Caco-2 (cell line): ENCODE data around the gene SENP7. TPM values are rescaled to one million over a fixed set of nuclear protein-coding genes. Genes with fewer than 3 reads are reported as not detected.

Experiments used
- BruUV-seq: library from RNA; stranded (reverse); fragments of 400-500 nt; replicated peaks from 2 replicates; lab custom pipeline; 2021; lab: Mats Ljungman, UMichigan
- CTCF ChIA-PET: fragments of 300-600 bp; sonication (Branson Sonifier 250); formaldehyde crosslinking; loops from one replicate; lab custom pipeline; 2022; ENCODE audit warnings: antibody characterized with exemption; lab: Charles Lee
- POLR2A ChIA-PET: fragments of 300-600 bp; sonication (Branson Sonifier 250); formaldehyde crosslinking; loops from one replicate; lab custom pipeline; 2022; ENCODE audit warnings: antibody characterized with exemption; lab: Charles Lee
- DNase-seq, 2 experiments: peaks; one replicate each; pipeline versions ENCODE4 v3.0.0 to v3.0.0-alpha.2; 2020 to 2022
- H3K27me3 ChIP-seq: replicated peaks from 2 replicates; pipeline ENCODE4 v1.6.0; 2011; ENCODE audit warnings: low read length; ENCODE audit not compliant: control insufficient read depth, insufficient read depth
- H3K36me3 ChIP-seq: 2 replicates; pipeline ENCODE4 v1.5.1; 2011; ENCODE audit warnings: low read length; ENCODE audit not compliant: control insufficient read depth, insufficient read depth
- H3K4me1 ChIP-seq: fragments of 250-450 bp; sonication (Bioruptor Pico); 2 replicates; pipeline ENCODE4 v1.5.1; 2020; ENCODE audit warnings: mild to moderate bottlenecking
- H3K4me3 ChIP-seq: 2 replicates; pipeline ENCODE4 v1.5.1; 2011; ENCODE audit warnings: low read depth, mild to moderate bottlenecking, control low read depth, low read length
- H3K9me3 ChIP-seq: fragments of 250-450 bp; sonication (Bioruptor Pico); 2 replicates; pipeline ENCODE4 v1.5.1; 2020; ENCODE audit warnings: mild to moderate bottlenecking, moderate library complexity
- H3K27ac Mint-ChIP-seq: one replicate; pipeline ENCODE4 v1.8.0; 2022; ENCODE audit warnings: mixed read lengths; ENCODE audit not compliant: unreplicated experiment
- H3K27me3 Mint-ChIP-seq: one replicate; pipeline ENCODE4 v1.8.0; 2022; ENCODE audit warnings: mixed read lengths; ENCODE audit not compliant: insufficient read depth, unreplicated experiment
- H3K36me3 Mint-ChIP-seq: one replicate; pipeline ENCODE4 v1.8.0; 2022; ENCODE audit warnings: mild to moderate bottlenecking, mixed read lengths; ENCODE audit not compliant: insufficient read depth, unreplicated experiment
- H3K4me1 Mint-ChIP-seq: one replicate; pipeline ENCODE4 v1.8.0; 2022; ENCODE audit warnings: low read depth, mixed read lengths; ENCODE audit not compliant: unreplicated experiment
- H3K4me3 Mint-ChIP-seq: one replicate; pipeline ENCODE4 v1.8.0; 2022; ENCODE audit warnings: mild to moderate bottlenecking, moderate library complexity, mixed read lengths; ENCODE audit not compliant: unreplicated experiment
- H3K9me3 Mint-ChIP-seq: one replicate; pipeline ENCODE4 v1.8.0; 2022; ENCODE audit warnings: mixed read lengths; ENCODE audit not compliant: unreplicated experiment
- CTCF ChIP-seq, 2 experiments: fragments of 200-600 bp in 1 of 2; IDR thresholded peaks; 1 replicate in 1 of 2; 2 replicates in 1 of 2; pipeline versions ENCODE4 v1.5.1 to v1.8.0; 2011 to 2022; ENCODE audit warnings: antibody characterized with exemption in 1 of 2, control low read depth in 1 of 2, inconsistent platforms in 1 of 2, low read depth in 1 of 2, low read length in 1 of 2, mild to moderate bottlenecking in 1 of 2, moderate library complexity in 1 of 2; ENCODE audit not compliant: insufficient read depth in 1 of 2, severe bottlenecking in 1 of 2, unreplicated experiment in 1 of 2
- intact Hi-C: fragments of 100-400 bp; cut with micrococcal nuclease; formaldehyde crosslinking; loops from one replicate; pipeline ENCODE4 v1.10.0; 2022; ENCODE audit not compliant: unreplicated experiment
- total RNA-seq: library from RNA; stranded (reverse); gene quantifications from 2 replicates; pipeline ENCODE4 v1.2.3, GENCODE V29; 2022

Gene SENP7
- total RNA-seq, 1 experiment from 2014 or later, result 8.5 TPM

DNA sequence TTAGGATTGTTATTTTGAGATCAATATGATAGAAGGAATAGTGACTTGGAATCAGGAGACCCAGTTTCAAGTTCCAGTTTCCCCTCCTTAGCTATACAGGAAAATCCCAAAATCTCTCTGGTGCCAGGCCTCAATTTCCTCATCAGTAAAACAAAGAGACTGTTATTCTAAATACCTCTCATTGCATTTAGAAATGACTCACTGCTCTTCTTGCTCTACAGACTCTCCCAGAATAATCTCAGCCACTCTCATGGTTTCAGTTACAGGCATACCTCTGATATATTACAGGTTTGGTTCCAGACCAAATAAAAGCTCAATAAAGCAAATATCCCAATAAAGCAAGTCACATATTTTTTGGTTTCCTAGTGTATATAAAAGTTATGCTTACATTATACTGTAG, 221.0 kb downstream of the SENP7 start:
- no peaks in the 10 kb centered on the region for H3K36me3 ChIP-seq
- H3K9me3 Mint-ChIP-seq, result no peaks in the 10 kb centered on the region
- no peaks in the 10 kb centered on the region for H3K36me3 Mint-ChIP-seq
- DNase-seq, result no peak
- no peaks in the 10 kb centered on the region for H3K4me1 Mint-ChIP-seq
- no peak overlapping the region for H3K4me3 ChIP-seq
- no peaks in the 10 kb centered on the region for H3K9me3 ChIP-seq
- no TSS peak for BruUV-seq
- H3K27ac Mint-ChIP-seq, result no peak overlapping the region
- H3K4me1 ChIP-seq, result no peaks in the 10 kb centered on the region; the same call in 1 of the 2 replicates
- intact Hi-C loops, result no loop called here
- CTCF ChIA-PET, result no interaction called here
- no peak overlapping the region for H3K4me3 Mint-ChIP-seq
- H3K27me3 Mint-ChIP-seq, result peaks cover 5% of the 10 kb centered on the region
- no peak for TF ChIP-seq CTCF (IDR thresholded peaks at IDR 0.05; ENCODE audit: insufficient read depth in 1 of 2, low read depth in 1 of 2, low read length in 1 of 2, severe bottlenecking in 1 of 2, unreplicated experiment in 1 of 2)
- no peaks in the 10 kb centered on the region for H3K27me3 ChIP-seq
- POLR2A ChIA-PET, result no interaction called here

- Histone ChIP-seq H3K4me3 (no peak overlapping the region), H3K27me3 (no peaks in the 10 kb centered on the region), H3K36me3 (no peaks in the 10 kb centered on the region), H3K9me3 (no peaks in the 10 kb centered on the region), H3K4me1 (no peaks in the 10 kb centered on the region; the same call in 1 of the 2 replicates)
- no peak for DNase-seq
- BruUV-seq, result no TSS peak
- Mint-ChIP-seq H3K4me3 (no peak overlapping the region), H3K27ac (no peak overlapping the region), H3K9me3 (no peaks in the 10 kb centered on the region), H3K4me1 (no peaks in the 10 kb centered on the region), H3K27me3 (peaks cover 5% of the 10 kb centered on the region), H3K36me3 (no peaks in the 10 kb centered on the region)
- intact Hi-C loops, result no loop called here
- POLR2A ChIA-PET, result no interaction called here
- CTCF ChIA-PET, result no interaction called here
- TF ChIP-seq CTCF (IDR thresholded peaks at IDR 0.05; ENCODE audit: insufficient read depth in 1 of 2, low read depth in 1 of 2, low read length in 1 of 2, severe bottlenecking in 1 of 2, unreplicated experiment in 1 of 2), result no peak
These were observed 224.7 kb downstream of the SENP7 start for GRCh38 chr3:101288294-101288693.

DNA sequence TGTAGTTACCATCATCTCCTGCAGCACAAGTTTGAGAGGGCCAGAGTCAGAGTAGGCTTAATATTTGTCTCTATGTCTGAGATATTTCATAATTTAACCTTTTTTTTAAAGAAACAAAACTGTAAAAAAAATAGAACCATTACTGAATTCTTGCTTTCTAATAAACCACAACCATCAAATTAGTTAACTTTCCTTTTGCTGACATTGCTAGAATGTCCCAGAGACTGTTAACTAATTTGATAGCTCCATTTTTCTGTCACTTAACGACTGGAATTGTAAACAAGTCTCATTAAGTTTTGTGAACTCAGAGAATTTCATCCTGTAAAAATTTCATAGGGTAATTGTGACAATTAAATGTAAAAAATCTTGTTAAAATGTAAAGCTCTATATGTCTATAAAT, 228.3 kb downstream of the SENP7 start:
- Mint-ChIP-seq H3K9me3 (no peaks in the 10 kb centered on the region), H3K27ac (no peak overlapping the region), H3K4me3 (no peak overlapping the region), H3K27me3 (peaks cover 2% of the 10 kb centered on the region), H3K36me3 (no peaks in the 10 kb centered on the region), H3K4me1 (no peaks in the 10 kb centered on the region)
- intact Hi-C loops, result no loop called here
- BruUV-seq, result no TSS peak
- H3K9me3 ChIP-seq, result no peaks in the 10 kb centered on the region
- H3K4me3 ChIP-seq, result no peak overlapping the region
- H3K36me3 ChIP-seq, result no peaks in the 10 kb centered on the region
- no peak for DNase-seq
- no peak for TF ChIP-seq CTCF (IDR thresholded peaks at IDR 0.05; ENCODE audit: insufficient read depth in 1 of 2, low read depth in 1 of 2, low read length in 1 of 2, severe bottlenecking in 1 of 2, unreplicated experiment in 1 of 2)
- no peaks in the 10 kb centered on the region for H3K27me3 ChIP-seq
- no peaks in the 10 kb centered on the region; the same call in 1 of the 2 replicates for H3K4me1 ChIP-seq
- ChIA-PET CTCF (no interaction called here), POLR2A (no interaction called here)
